ENCODE results near the gene PLK2.

Gene PLK2

GRCh38 chr5:58460002-58460731, at the start of gene PLK2:
Gene PLK2, minus strand, starts transcription at chr5:58460086. Its CDS starts 127 bp downstream, at chr5:58459959.
- TF ChIP-seq GATA3 (IDR thresholded peaks at IDR 0.05; ENCODE audit: low read depth, low read length) (no peak), GATA2 (IDR thresholded peaks at IDR 0.05; ENCODE audit: low read depth, low read length) (no peak)

- TF ChIP-seq GATA3 (IDR thresholded peaks at IDR 0.05; ENCODE audit: low read depth, low read length) (no peak), GATA2 (IDR thresholded peaks at IDR 0.05; ENCODE audit: low read depth, low read length) (no peak)
These were observed 47.8 kb upstream of the PLK2 start for GRCh38 chr5:58507715-58508114.

GRCh38 chr5:58505971-58506640, 46.2 kb upstream of the PLK2 start:
- no peak for TF ChIP-seq GATA3 (IDR thresholded peaks at IDR 0.05; ENCODE audit: low read depth, low read length)
- no peak for TF ChIP-seq GATA2 (IDR thresholded peaks at IDR 0.05; ENCODE audit: low read depth, low read length)

GRCh38 chr5:58505502-58505901, 45.6 kb upstream of the PLK2 start:
- TF ChIP-seq GATA3 (IDR thresholded peaks at IDR 0.05; ENCODE audit: low read depth, low read length), result no peak
- no peak for TF ChIP-seq GATA2 (IDR thresholded peaks at IDR 0.05; ENCODE audit: low read depth, low read length)

- TF ChIP-seq GATA3 (IDR thresholded peaks at IDR 0.05; ENCODE audit: low read depth, low read length) (no peak), GATA2 (IDR thresholded peaks at IDR 0.05; ENCODE audit: low read depth, low read length) (no peak)
These were observed 44.9 kb upstream of the PLK2 start for GRCh38 chr5:58504766-58505165.

GRCh38 chr5:58503390-58504046, 43.6 kb upstream of the PLK2 start:
- TF ChIP-seq GATA3 (IDR thresholded peaks at IDR 0.05; ENCODE audit: low read depth, low read length), result no peak
- no peak for TF ChIP-seq GATA2 (IDR thresholded peaks at IDR 0.05; ENCODE audit: low read depth, low read length)

GRCh38 chr5:58501778-58502417, 42.0 kb upstream of the PLK2 start:
- TF ChIP-seq GATA3 (IDR thresholded peaks at IDR 0.05; ENCODE audit: low read depth, low read length) (no peak), GATA2 (IDR thresholded peaks at IDR 0.05; ENCODE audit: low read depth, low read length) (no peak)

GRCh38 chr5:58499941-58500340, 40.1 kb upstream of the PLK2 start:
- TF ChIP-seq GATA3 (IDR thresholded peaks at IDR 0.05; ENCODE audit: low read depth, low read length) (no peak), GATA2 (IDR thresholded peaks at IDR 0.05; ENCODE audit: low read depth, low read length) (no peak)

GRCh38 chr5:58499231-58499630, 39.3 kb upstream of the PLK2 start:
- no peak for TF ChIP-seq GATA2 (IDR thresholded peaks at IDR 0.05; ENCODE audit: low read depth, low read length)
- no peak for TF ChIP-seq GATA3 (IDR thresholded peaks at IDR 0.05; ENCODE audit: low read depth, low read length)

- TF ChIP-seq GATA3 (IDR thresholded peaks at IDR 0.05; ENCODE audit: low read depth, low read length) (no peak), GATA2 (IDR thresholded peaks at IDR 0.05; ENCODE audit: low read depth, low read length) (no peak)
These were observed 38.6 kb upstream of the PLK2 start for GRCh38 chr5:58498340-58498942.

- TF ChIP-seq GATA3 (IDR thresholded peaks at IDR 0.05; ENCODE audit: low read depth, low read length) (no peak), GATA2 (IDR thresholded peaks at IDR 0.05; ENCODE audit: low read depth, low read length) (no peak)
These were observed 38.0 kb upstream of the PLK2 start for GRCh38 chr5:58497921-58498320.

GRCh38 chr5:58497386-58497785, 37.5 kb upstream of the PLK2 start:
- TF ChIP-seq GATA2 (IDR thresholded peaks at IDR 0.05; ENCODE audit: low read depth, low read length), result no peak
- TF ChIP-seq GATA3 (IDR thresholded peaks at IDR 0.05; ENCODE audit: low read depth, low read length), result no peak

- TF ChIP-seq GATA3 (IDR thresholded peaks at IDR 0.05; ENCODE audit: low read depth, low read length) (no peak), GATA2 (IDR thresholded peaks at IDR 0.05; ENCODE audit: low read depth, low read length) (no peak)
These were observed 36.6 kb upstream of the PLK2 start for GRCh38 chr5:58496488-58496887.

- no peak for TF ChIP-seq GATA2 (IDR thresholded peaks at IDR 0.05; ENCODE audit: low read depth, low read length)
- no peak for TF ChIP-seq GATA3 (IDR thresholded peaks at IDR 0.05; ENCODE audit: low read depth, low read length)
These were observed 33.3 kb upstream of the PLK2 start for GRCh38 chr5:58493141-58493540.
